Lower leg skin (tissue), 4 donors: Measurements from ENCODE around the gene GPBP1. TPM values are rescaled to one million over a fixed set of nuclear protein-coding genes. Genes with fewer than 3 reads are reported as not detected.

Experiments
- DNase-seq, 2 donors: peaks; one replicate each; pipeline ENCODE4 v3.0.0-alpha.2; 2019; ENCODE audit warnings: low spot score in 2 of 2
- H3K4me3 ChIP-seq: fragments of 200-600 bp; sonication (generic); 2 replicates; pipeline ENCODE4 v1.5.1; 2017; ENCODE audit warnings: mild to moderate bottlenecking, low read depth; ENCODE audit not compliant: poor library complexity, severe bottlenecking
- POLR2A ChIP-seq, 2 donors: fragments of 450-650 bp; IDR thresholded peaks; one replicate each; pipeline ENCODE4 v1.6.1; 2016 to 2017; ENCODE audit warnings: antibody characterized with exemption in 2 of 2, mild to moderate bottlenecking in 1 of 2, moderate library complexity in 1 of 2
- WGBS, 2 donors: methylation state at CpG; one replicate each; pipeline ENCODE4 v1.1.5; 2018; 5-methylcytosine and 5-hydroxymethylcytosine counted together
- intact Hi-C: fragments of 100-400 bp; cut with DNase I; formaldehyde crosslinking; loops from one replicate; pipeline ENCODE4 v1.15.0; 2023; ENCODE audit warnings: low total_unique reads
- total RNA-seq, 4 donors: library from RNA; depleted of rRNA; stranded (reverse); fragments of >200 nt; gene quantifications; one replicate each; pipeline ENCODE4 v1.1.0, GENCODE V29; 2016
- TF ChIP-seq, protein P1 (sequence below), 3 donors: fragments of 450-650 bp; IDR thresholded peaks; one replicate each; pipeline ENCODE4 v1.5.1; 2016; ENCODE audit warnings: antibody characterized with exemption in 3 of 3, mild to moderate bottlenecking in 3 of 3, moderate library complexity in 2 of 3

GPBP1 gene
- total RNA-seq, 4 donors from 2014 or later, result 40.1 to 58.6 (median 52.7) TPM

DNA sequence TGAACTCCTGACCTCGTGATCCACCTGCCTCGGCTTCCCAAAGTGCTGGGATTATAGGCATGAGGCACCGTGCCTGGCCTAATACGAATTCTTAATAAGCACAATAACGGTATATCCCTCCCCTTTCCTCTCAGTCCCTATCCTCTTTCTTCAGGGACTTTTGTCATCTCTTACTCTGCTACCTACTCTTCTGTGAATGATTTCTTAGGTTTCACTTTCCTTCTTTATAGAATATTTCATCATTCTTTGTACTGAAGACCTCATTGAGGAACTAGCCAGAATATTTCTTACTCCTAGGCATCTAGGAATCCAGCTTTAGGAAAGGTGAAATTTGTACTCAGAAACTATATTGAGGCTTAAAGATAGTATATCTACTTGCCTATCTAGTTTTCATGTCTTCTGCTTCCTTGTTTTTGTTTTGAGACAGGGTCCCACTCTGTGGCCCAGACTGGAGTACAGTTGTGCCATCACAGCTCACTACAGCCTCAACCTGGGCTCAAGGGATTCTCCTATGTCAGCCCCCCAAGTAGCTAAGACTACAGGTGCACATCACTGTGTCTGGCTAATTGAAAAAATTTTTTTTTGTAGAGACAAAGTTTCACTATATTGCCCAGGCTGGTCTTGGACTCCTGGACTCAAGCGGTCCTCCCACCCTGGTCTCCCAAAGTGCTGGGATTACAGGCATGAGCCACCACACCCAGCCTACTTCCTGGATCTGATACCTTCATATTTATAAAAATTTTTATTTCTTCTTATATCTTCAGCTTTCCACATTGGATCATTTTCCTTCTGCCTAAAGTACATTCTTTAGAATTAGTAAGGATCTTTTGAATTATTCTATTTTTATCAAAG lies 69.7 kb downstream of the GPBP1 start:
- WGBS, 2 donors, result 95 to 97% methylated on average over 6 of the region's 6 CpGs
- intact Hi-C loops, result no loop called here
- TF ChIP-seq, protein P1, sequence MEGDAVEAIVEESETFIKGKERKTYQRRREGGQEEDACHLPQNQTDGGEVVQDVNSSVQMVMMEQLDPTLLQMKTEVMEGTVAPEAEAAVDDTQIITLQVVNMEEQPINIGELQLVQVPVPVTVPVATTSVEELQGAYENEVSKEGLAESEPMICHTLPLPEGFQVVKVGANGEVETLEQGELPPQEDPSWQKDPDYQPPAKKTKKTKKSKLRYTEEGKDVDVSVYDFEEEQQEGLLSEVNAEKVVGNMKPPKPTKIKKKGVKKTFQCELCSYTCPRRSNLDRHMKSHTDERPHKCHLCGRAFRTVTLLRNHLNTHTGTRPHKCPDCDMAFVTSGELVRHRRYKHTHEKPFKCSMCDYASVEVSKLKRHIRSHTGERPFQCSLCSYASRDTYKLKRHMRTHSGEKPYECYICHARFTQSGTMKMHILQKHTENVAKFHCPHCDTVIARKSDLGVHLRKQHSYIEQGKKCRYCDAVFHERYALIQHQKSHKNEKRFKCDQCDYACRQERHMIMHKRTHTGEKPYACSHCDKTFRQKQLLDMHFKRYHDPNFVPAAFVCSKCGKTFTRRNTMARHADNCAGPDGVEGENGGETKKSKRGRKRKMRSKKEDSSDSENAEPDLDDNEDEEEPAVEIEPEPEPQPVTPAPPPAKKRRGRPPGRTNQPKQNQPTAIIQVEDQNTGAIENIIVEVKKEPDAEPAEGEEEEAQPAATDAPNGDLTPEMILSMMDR (IDR thresholded peaks at IDR 0.05), result no peak
- no peak for TF ChIP-seq POLR2A (IDR thresholded peaks at IDR 0.05)
- no peak for DNase-seq
- H3K4me3 ChIP-seq, result no peak overlapping the region

DNA sequence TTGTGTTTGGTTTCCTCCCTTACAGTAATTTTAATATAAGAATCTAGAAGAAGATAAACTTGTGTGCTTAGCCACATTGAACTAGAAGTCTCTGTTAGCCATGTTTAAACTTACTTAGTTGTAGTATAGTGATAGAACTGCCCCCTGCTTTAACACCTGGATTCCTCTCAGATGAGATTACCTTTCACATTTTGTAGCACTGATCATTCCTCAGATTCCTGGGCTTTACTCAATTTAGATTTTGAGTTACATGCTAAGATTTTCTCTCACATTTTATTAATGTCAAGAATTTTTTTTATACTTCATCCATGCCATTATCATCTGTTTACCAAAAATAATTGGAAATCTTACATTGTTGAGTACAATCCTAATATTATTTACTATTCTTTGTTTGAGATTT lies 70.5 kb downstream of the GPBP1 start:
- intact Hi-C loops, result no loop called here
- TF ChIP-seq POLR2A (IDR thresholded peaks at IDR 0.05), result no peak
- TF ChIP-seq, protein P1 (IDR thresholded peaks at IDR 0.05), result no peak
- H3K4me3 ChIP-seq, result no peak overlapping the region
- no peak for DNase-seq

DNA sequence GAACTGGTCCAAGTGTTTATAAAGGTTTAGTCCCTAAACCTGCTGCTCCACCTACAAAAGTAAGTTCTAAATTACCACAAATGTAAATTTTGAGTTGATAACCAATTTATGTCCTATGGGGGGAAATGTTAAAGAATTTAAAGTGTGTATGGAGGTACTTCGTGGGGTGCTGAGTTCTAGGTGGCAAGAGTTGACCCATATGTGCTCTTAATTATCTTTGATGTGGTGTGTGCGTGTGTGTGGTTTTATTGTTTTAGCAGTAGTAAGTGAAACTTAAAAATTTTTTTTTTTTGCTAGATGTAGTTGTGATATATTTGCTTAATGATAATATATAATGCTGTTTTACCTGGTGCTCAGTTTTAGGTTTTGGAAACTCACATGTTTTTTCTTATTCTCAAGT lies 72.6 kb downstream of the GPBP1 start:
- intact Hi-C loops, result no loop called here
- DNase-seq, result no peak
- no peak for TF ChIP-seq POLR2A (IDR thresholded peaks at IDR 0.05)
- TF ChIP-seq, protein P1 (IDR thresholded peaks at IDR 0.05), result no peak
- no peak overlapping the region for H3K4me3 ChIP-seq
- 93 to 94% methylated on average over 2 of the region's 2 CpGs for WGBS, 2 donors

DNA sequence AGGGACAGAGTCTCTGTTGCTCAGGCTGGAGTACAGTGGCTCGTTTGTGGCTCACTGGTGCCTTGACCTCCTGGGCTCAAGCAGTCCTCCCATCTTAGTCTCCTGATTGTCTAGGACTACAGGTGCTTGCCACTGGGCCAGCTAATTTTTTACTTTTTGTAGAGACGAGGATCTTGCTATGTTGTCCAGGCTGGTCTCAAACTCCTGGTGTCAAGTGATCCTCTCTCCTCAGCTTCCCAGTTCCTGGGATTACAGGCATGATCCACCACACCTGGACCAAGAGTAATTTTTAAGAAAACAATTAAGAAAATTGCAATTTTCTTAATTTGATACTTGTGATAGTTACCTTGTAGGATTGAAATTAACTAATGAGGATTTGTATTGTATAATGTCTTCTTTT lies 73.9 kb downstream of the GPBP1 start:
- 94 to 100% methylated on average over 2 of the region's 2 CpGs for WGBS, 2 donors
- no peak overlapping the region for H3K4me3 ChIP-seq
- TF ChIP-seq POLR2A (IDR thresholded peaks at IDR 0.05), result no peak
- TF ChIP-seq, protein P1 (IDR thresholded peaks at IDR 0.05), result no peak
- DNase-seq, result no peak
- intact Hi-C loops, result no loop called here

DNA sequence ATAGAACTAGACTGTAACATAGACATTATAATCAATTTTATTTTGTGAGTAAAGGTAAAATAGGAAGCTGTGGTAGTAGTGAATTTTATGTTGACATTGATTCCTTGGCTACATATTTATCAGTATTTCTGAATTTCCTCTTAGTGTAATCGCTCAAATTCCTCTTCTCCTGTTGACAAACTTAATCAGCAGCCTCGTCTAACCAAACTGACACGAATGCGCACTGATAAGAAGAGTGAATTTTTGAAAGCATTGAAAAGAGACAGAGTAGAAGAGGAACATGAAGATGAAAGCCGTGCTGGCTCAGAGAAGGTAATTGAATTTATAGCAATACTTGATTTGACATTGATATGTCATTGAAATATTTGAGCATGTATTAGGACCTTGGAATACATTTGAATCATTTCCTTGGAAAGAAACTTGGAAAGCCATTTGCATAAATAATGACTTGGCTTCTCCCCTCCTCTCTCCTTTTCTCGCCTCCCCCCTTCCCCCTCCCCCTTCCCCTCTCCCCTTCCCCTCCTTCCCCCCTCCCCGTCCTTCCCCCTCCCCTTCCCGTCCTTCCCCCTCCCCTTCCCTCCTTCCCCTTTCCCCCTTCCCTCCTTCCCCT lies 75.5 kb downstream of the GPBP1 start:
- TF ChIP-seq POLR2A (IDR thresholded peaks at IDR 0.05), result no peak
- TF ChIP-seq, protein P1 (IDR thresholded peaks at IDR 0.05), result no peak
- intact Hi-C loops, result no loop called here
- whole genome bisulfite sequencing, 2 donors, result 87% methylated on average over 8 of the region's 8 CpGs
- H3K4me3 ChIP-seq, result no peak overlapping the region
- no peak for DNase-seq
